Body of pancreas (tissue), 4 donors: Measurements from ENCODE around the gene TNKS1BP1. TPM values are rescaled to one million over a fixed set of nuclear protein-coding genes. Genes with fewer than 3 reads are reported as not detected.

Experiments
- ATAC-seq: fragments of 150-250 bp; one replicate; pipeline ENCODE4 v1.9.1; 2016
- DNase-seq, 4 donors: peaks; one replicate each; pipeline ENCODE4 v3.0.0-alpha.2; 2019
- H3K27ac ChIP-seq, 4 donors: fragments of 200-600 bp; sonication (generic); 1 replicate in 3 of 4; 2 replicates in 1 of 4; pipeline versions ENCODE4 v1.5.1 to v1.6.1; 2016 to 2019; ENCODE audit warnings: mild to moderate bottlenecking in 1 of 4, mixed read lengths in 1 of 4, moderate library complexity in 1 of 4
- H3K27me3 ChIP-seq, 2 donors: fragments of 200-600 bp; sonication (generic); one replicate each; pipeline ENCODE4 v1.6.0; 2016; ENCODE audit warnings: mild to moderate bottlenecking in 1 of 2
- H3K36me3 ChIP-seq, 2 donors: fragments of 200-600 bp; sonication (generic); replicated peaks in 1 of 2; 2 replicates each; pipeline ENCODE4 v1.5.1; 2016; ENCODE audit warnings: low read depth in 2 of 2; ENCODE audit not compliant: insufficient read depth in 1 of 2
- H3K4me1 ChIP-seq: fragments of 200-600 bp; sonication (generic); one replicate; pipeline ENCODE4 v1.6.0; 2016
- H3K4me3 ChIP-seq, 2 donors: fragments of 200-600 bp; sonication (generic); 1 replicate in 1 of 2; 2 replicates in 1 of 2; pipeline ENCODE4 v1.5.1; 2016 to 2019
- H3K9me3 ChIP-seq, 3 donors: fragments of 200-600 bp; sonication (generic); 1 replicate in 2 of 3; 2 replicates in 1 of 3; pipeline ENCODE4 v1.5.1; 2016
- CTCF ChIP-seq, 7 experiments: fragments of 450-650 bp in 4 of 7; fragments of 200-600 bp in 3 of 7; sonication (generic) in 3 of 7; IDR thresholded peaks; one replicate each; pipeline ENCODE4 v1.5.1; 2016 to 2019; ENCODE audit warnings: antibody characterized with exemption in 7 of 7
- POLR2A ChIP-seq, 3 donors: fragments of 450-650 bp; IDR thresholded peaks; one replicate each; pipeline ENCODE4 v1.6.1; 2016; ENCODE audit warnings: antibody characterized with exemption in 3 of 3, mild to moderate bottlenecking in 2 of 3
- WGBS, 2 donors: methylation state at CpG; one replicate each; pipeline ENCODE4 v1.1.5; 2017; 5-methylcytosine and 5-hydroxymethylcytosine counted together
- intact Hi-C: fragments of 100-400 bp; cut with DNase I; formaldehyde crosslinking; loops from one replicate; pipeline ENCODE4 v1.15.1; 2023
- total RNA-seq, 2 donors: library from RNA; depleted of rRNA; stranded (reverse); fragments of >200 nt; gene quantifications; one replicate each; pipeline ENCODE4 v1.1.0, GENCODE V29; 2016

Gene TNKS1BP1
- total RNA-seq, 2 donors from 2014 or later, result 83.5 to 115 TPM

- WGBS, 2 donors, result 77 to 90% methylated on average over 2 to 5 of the region's 5 CpGs
- no peak overlapping the region for H3K4me3 ChIP-seq
- TF ChIP-seq POLR2A (IDR thresholded peaks at IDR 0.05), result no peak
- TF ChIP-seq CTCF (IDR thresholded peaks at IDR 0.05), result no peak
- H3K27ac ChIP-seq, result peak overlapping the region; percentile 52 to 81 (median 72)
- H3K4me1 ChIP-seq, result peaks cover 51% of the 10 kb centered on the region
- H3K9me3 ChIP-seq, result no peaks in the 10 kb centered on the region
- no peak for DNase-seq
- H3K36me3 ChIP-seq, result no peaks in the 10 kb centered on the region
- intact Hi-C loops, result loop anchor here (10.0 kb wide), 1 partner anchor 285 kb away; the partner anchor contains the start of gene YPEL4
- no peak for ATAC-seq
- no peaks in the 10 kb centered on the region for H3K27me3 ChIP-seq
Observed at GRCh38 chr11:57359396-57359795, 34.6 kb upstream of the TNKS1BP1 start.

GRCh38 chr11:57358991-57359390, 34.2 kb upstream of the TNKS1BP1 start:
- Histone ChIP-seq H3K27me3 (no peaks in the 10 kb centered on the region), H3K4me3 (no peak overlapping the region), H3K9me3 (no peaks in the 10 kb centered on the region), H3K4me1 (peaks cover 48% of the 10 kb centered on the region), H3K36me3 (no peaks in the 10 kb centered on the region), H3K27ac (peak overlapping the region; percentile 52 to 81 (median 72))
- DNase-seq (no peak), ATAC-seq (no peak)
- intact Hi-C loops, result loop anchor here (10.0 kb wide), 1 partner anchor 286 kb away; the partner anchor contains the start of gene YPEL4
- 60 to 63% methylated on average over 9 of the region's 9 CpGs for WGBS, 2 donors
- no peak for TF ChIP-seq POLR2A (IDR thresholded peaks at IDR 0.05)
- TF ChIP-seq CTCF (IDR thresholded peaks at IDR 0.05), result no peak

GRCh38 chr11:57358543-57358961, 33.8 kb upstream of the TNKS1BP1 start:
- H3K4me3 ChIP-seq, result no peak overlapping the region
- TF ChIP-seq POLR2A (IDR thresholded peaks at IDR 0.05) (no peak), CTCF (IDR thresholded peaks at IDR 0.05) (no peak)
- no peaks in the 10 kb centered on the region for H3K27me3 ChIP-seq
- intact Hi-C loops, result loop anchor here (10.0 kb wide), 1 partner anchor 286 kb away; the partner anchor contains the start of gene YPEL4
- H3K4me1 ChIP-seq, result peaks cover 44% of the 10 kb centered on the region
- H3K36me3 ChIP-seq, result no peaks in the 10 kb centered on the region
- no peak for ATAC-seq
- H3K9me3 ChIP-seq, result no peaks in the 10 kb centered on the region
- 56% methylated on average over 9 of the region's 9 CpGs for WGBS, 2 donors
- peak overlapping the region; percentile 52 to 81 (median 72) for H3K27ac ChIP-seq
- DNase-seq, result no peak

- intact Hi-C loops, result loop anchor here (10.0 kb wide), 1 partner anchor 287 kb away; the partner anchor contains the start of gene YPEL4
- peak overlapping the region; percentile 36 to 77 (median 54) for H3K27ac ChIP-seq
- 48 to 51% methylated on average over 6 of the region's 6 CpGs for WGBS, 2 donors
- peaks cover 38% of the 10 kb centered on the region for H3K4me1 ChIP-seq
- no peaks in the 10 kb centered on the region for H3K9me3 ChIP-seq
- no peak for TF ChIP-seq CTCF (IDR thresholded peaks at IDR 0.05)
- no peak for TF ChIP-seq POLR2A (IDR thresholded peaks at IDR 0.05)
- DNase-seq, result no peak
- no peaks in the 10 kb centered on the region for H3K36me3 ChIP-seq
- H3K4me3 ChIP-seq, result no peak overlapping the region
- no peak for ATAC-seq
- no peaks in the 10 kb centered on the region for H3K27me3 ChIP-seq
Observed at GRCh38 chr11:57357856-57358255, 33.1 kb upstream of the TNKS1BP1 start.

- peaks cover 38% of the 10 kb centered on the region for H3K4me1 ChIP-seq
- peak overlapping the region; percentile 36 to 77 (median 54) for H3K27ac ChIP-seq
- intact Hi-C loops, result loop anchor here (10.0 kb wide), 1 partner anchor 287 kb away; the partner anchor contains the start of gene YPEL4
- DNase-seq, result no peak
- H3K36me3 ChIP-seq, result no peaks in the 10 kb centered on the region
- 81 to 84% methylated on average over 3 of the region's 3 CpGs for WGBS, 2 donors
- no peaks in the 10 kb centered on the region for H3K27me3 ChIP-seq
- ATAC-seq, result no peak
- TF ChIP-seq CTCF (IDR thresholded peaks at IDR 0.05) (no peak), POLR2A (IDR thresholded peaks at IDR 0.05) (no peak)
- no peaks in the 10 kb centered on the region for H3K9me3 ChIP-seq
- H3K4me3 ChIP-seq, result no peak overlapping the region
Observed at GRCh38 chr11:57357310-57357709, 32.6 kb upstream of the TNKS1BP1 start.
